ENCODE results near the gene KLF12. TPM values are rescaled to one million over a fixed set of nuclear protein-coding genes. Genes with fewer than 3 reads are reported as not detected.

The KLF12 gene
- total and polyA plus RNA-seq, 9 of the 15 experiments (the other 6 are each of a cell fraction or from before 2014, with no cell fraction given): under 0.01 to 0.07 (median 0.05) TPM; not detected in 3

DNA sequence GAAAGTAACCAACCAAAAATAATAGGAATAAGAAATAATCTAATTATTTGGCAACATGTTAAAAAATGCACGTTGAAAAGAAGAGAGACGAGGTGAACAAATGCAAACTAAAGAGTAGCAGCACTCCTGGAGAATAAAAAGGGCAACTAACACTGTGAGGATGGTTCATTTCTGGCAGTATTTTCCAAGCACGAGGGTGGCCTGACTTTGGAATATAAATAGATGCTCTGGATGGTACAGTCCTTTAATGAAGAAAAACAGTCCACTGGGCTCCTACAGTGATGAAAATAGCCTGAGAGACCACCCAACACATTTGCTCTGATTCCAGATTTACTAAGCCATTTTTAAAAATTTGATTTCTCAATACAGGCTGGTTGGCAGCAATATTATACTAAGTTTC is 17.7 kb upstream of the KLF12 start (continued):
- TF ChIP-seq RERE (CRISPR knock-in tag; IDR thresholded peaks at IDR 0.05; ENCODE audit: borderline replicate concordance): no peak

DNA sequence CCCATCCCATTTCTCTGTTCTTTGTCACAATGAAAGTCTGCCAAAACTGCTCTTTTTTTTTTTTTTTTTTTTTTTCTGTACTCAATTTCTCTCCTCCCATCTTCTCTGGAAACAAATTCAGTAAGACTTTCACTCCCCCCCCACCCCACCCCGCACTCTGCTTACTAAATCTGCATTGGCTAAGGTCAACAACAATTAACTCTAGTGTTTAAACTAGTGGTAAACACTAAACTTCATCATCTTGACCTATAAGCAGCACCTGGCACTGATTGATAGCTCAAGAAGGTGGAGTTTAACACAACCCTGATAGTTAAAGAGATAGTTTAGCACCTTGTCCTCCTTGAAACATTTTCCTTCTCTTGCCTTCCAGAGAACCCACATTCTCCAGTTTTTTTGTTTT is 14.1 kb upstream of the KLF12 start:
- Histone ChIP-seq H3K79me2 (ENCODE audit: control insufficient read depth, insufficient read depth, low read length) (no peaks in the 10 kb centered on the region), H3K4me1 (replicated peaks in 1 of 2; ENCODE audit: control insufficient read depth in 2 of 2, insufficient read depth in 2 of 2, low read length in 2 of 2) (no peaks in the 10 kb centered on the region), H3K4me3 (no peak overlapping the region), H3K9ac (ENCODE audit: insufficient read depth in 1 of 2, low read depth in 2 of 2, low read length in 2 of 2) (no peak overlapping the region), H4K20me1 (replicated peaks; ENCODE audit: control insufficient read depth, insufficient read depth, low read length) (no peaks in the 10 kb centered on the region), H3K27ac (ENCODE audit: extremely low read depth, low read depth, low read length) (no peak overlapping the region), H3K9me1 (ENCODE audit: control insufficient read depth, insufficient read depth, low read length) (no peaks in the 10 kb centered on the region), H3K36me3 (ENCODE audit: control insufficient read depth, insufficient read depth, low read length) (no peaks in the 10 kb centered on the region), H3K4me2 (ENCODE audit: insufficient read depth, low read length) (no peak overlapping the region), H2AFZ (ENCODE audit: low read depth, low read length) (no peak overlapping the region), H3K9me3 (replicated peaks; ENCODE audit: control insufficient read depth, insufficient read depth, low read depth, low read length) (no peaks in the 10 kb centered on the region), H3K27me3 (ENCODE audit: control insufficient read depth in 2 of 2, insufficient read depth in 2 of 2, low read length in 2 of 2) (no peaks in the 10 kb centered on the region)
- ChIA-PET CTCF (ENCODE audit: low intra/inter-chr PET ratio) (no interaction called here), POLR2A (no interaction called here)
- BruUV-seq (replicated peaks): no TSS peak
- FAIRE-seq: no peak
- intact Hi-C loops (cut with micrococcal nuclease) (no loop called here), in situ Hi-C loops (cut with MboI) (no loop called here)
- ATAC-seq: no peak
- no CpG with 5 or more reads among the region's 1 CpG for WGBS (ENCODE audit: insufficient coverage, low coverage, missing lambda C conversion rate)
- no peak for DNase-seq (ENCODE audit: extremely low read depth in 1 of 4, low spot score in 3 of 4)
- no peak for TF ChIP-seq ARID1B (IDR thresholded peaks at IDR 0.05)
- TF ChIP-seq TBL1XR1 (IDR thresholded peaks at IDR 0.05; ENCODE audit: low read length in 2 of 2): no peak
- TF ChIP-seq TAF9B (IDR thresholded peaks at IDR 0.05; ENCODE audit: partially characterized antibody): no peak
- no peak for TF ChIP-seq NFIX (CRISPR knock-in tag; IDR thresholded peaks at IDR 0.05; ENCODE audit: low read depth)
- TF ChIP-seq CBX2 (IDR thresholded peaks at IDR 0.05; ENCODE audit: insufficient read depth, low read length, poor library complexity, severe bottlenecking): no peak
- TF ChIP-seq, protein P1, sequence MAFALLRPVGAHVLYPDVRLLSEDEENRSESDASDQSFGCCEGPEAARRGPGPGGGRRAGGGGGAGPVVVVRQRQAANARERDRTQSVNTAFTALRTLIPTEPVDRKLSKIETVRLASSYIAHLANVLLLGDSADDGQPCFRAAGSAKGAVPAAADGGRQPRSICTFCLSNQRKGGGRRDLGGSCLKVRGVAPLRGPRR (CRISPR knock-in tag; IDR thresholded peaks at IDR 0.05): no peak
- no peak for TF ChIP-seq ZNF174 (CRISPR knock-in tag; IDR thresholded peaks at IDR 0.05)
- no peak for TF ChIP-seq POLR3G (IDR thresholded peaks at IDR 0.05; ENCODE audit: extremely low read depth, insufficient read length, insufficient replicate concordance)
- TF ChIP-seq ZBTB33 (CRISPR knock-in tag; IDR thresholded peaks at IDR 0.05): no peak
- no peak for TF ChIP-seq TCF7L2 (IDR thresholded peaks at IDR 0.05; ENCODE audit: low read depth, low read length)
- no peak for TF ChIP-seq SMARCC2 (IDR thresholded peaks at IDR 0.05; ENCODE audit: low read depth)
- no peak for TF ChIP-seq L3MBTL2 (IDR thresholded peaks at IDR 0.05)
